IMR-90 (cell line): ENCODE results near the gene RTRAF. TPM values are rescaled to one million over a fixed set of nuclear protein-coding genes. Genes with fewer than 3 reads are reported as not detected.

Experiments used
- ATAC-seq: fragments of 200-7000 bp; cut with Tn5 transposase; 2 replicates; pipeline ENCODE4 v1.9.1; 2020; ENCODE audit warnings: low read depth, mild to moderate bottlenecking, moderate library complexity
- BruUV-seq: library from RNA; stranded (reverse); fragments of 400-500 nt; replicated peaks from 2 replicates; lab custom pipeline; 2021; lab: Mats Ljungman, UMichigan
- CTCF ChIA-PET: fragments of 300-600 bp; formaldehyde crosslinking; extraction: SDS; loops from one replicate; lab custom pipeline; 2021; ENCODE audit warnings: antibody characterized with exemption; lab: Yijun Ruan, JAX
- POLR2A ChIA-PET: fragments of 300-600 bp; sonication (Branson Sonifier 250); formaldehyde crosslinking; loops from one replicate; lab custom pipeline; 2022; ENCODE audit warnings: antibody characterized with exemption; ENCODE audit not compliant: unreplicated experiment; lab: Charles Lee
- DNase-seq: peaks from one replicate; pipeline ENCODE4 v3.0.0; 2013
- H2AFZ ChIP-seq: replicated peaks from 2 replicates; pipeline ENCODE3; 2013; ENCODE audit warnings: low read length, mild to moderate bottlenecking; ENCODE audit not compliant: poor library complexity
- H2AK5ac ChIP-seq: 2 replicates; pipeline ENCODE4 v1.6.1; 2013; ENCODE audit warnings: low read depth, low read length, inconsistent platforms
- H2AK9ac ChIP-seq: replicated peaks from 2 replicates; pipeline ENCODE3; 2013; ENCODE audit warnings: mild to moderate bottlenecking, low read depth, low read length, moderate library complexity; ENCODE audit not compliant: poor library complexity
- H2BK120ac ChIP-seq: 2 replicates; pipeline ENCODE4 v1.6.1; 2013; ENCODE audit warnings: low read depth, low read length, inconsistent platforms
- H2BK15ac ChIP-seq: 3 replicates; pipeline ENCODE4 v1.6.1; 2013; ENCODE audit warnings: low read depth, low read length, inconsistent platforms
- H2BK20ac ChIP-seq: 2 replicates; pipeline ENCODE4 v1.6.1; 2013; ENCODE audit warnings: low read depth, mild to moderate bottlenecking, inconsistent platforms, low read length, moderate library complexity
- H2BK5ac ChIP-seq: 2 replicates; pipeline ENCODE4 v1.6.1; 2013; ENCODE audit warnings: mild to moderate bottlenecking, low read depth, low read length, inconsistent platforms; ENCODE audit not compliant: poor library complexity, severe bottlenecking
- H3K14ac ChIP-seq: replicated peaks from 2 replicates; pipeline ENCODE4 v1.6.1; 2013; ENCODE audit warnings: low read depth, low read length, inconsistent platforms
- H3K18ac ChIP-seq: 2 replicates; pipeline ENCODE4 v1.6.1; 2013; ENCODE audit warnings: low read depth, low read length, control low read depth
- H3K23ac ChIP-seq: 2 replicates; pipeline ENCODE4 v1.6.1; 2013; ENCODE audit warnings: low read depth, low read length, inconsistent platforms
- H3K27ac ChIP-seq: 2 replicates; pipeline ENCODE4 v1.5.1; 2013; ENCODE audit warnings: mild to moderate bottlenecking, control low read depth, low read length; ENCODE audit not compliant: insufficient read depth
- H3K27me3 ChIP-seq: 2 replicates; pipeline ENCODE4 v1.6.1; 2013; ENCODE audit warnings: low read length; ENCODE audit not compliant: control insufficient read depth, insufficient read depth
- H3K36me3 ChIP-seq: 2 replicates; pipeline ENCODE4 v1.6.1; 2013; ENCODE audit warnings: low read length, mixed read lengths; ENCODE audit not compliant: control insufficient read depth, insufficient read depth
- H3K4ac ChIP-seq: 2 replicates; pipeline ENCODE4 v1.6.1; 2013; ENCODE audit warnings: low read depth, low read length, inconsistent platforms
- H3K4me1 ChIP-seq: 2 replicates; pipeline ENCODE4 v1.6.1; 2013; ENCODE audit warnings: low read length, mixed read lengths; ENCODE audit not compliant: control insufficient read depth, insufficient read depth
- H3K4me2 ChIP-seq: 2 replicates; pipeline ENCODE4 v1.6.1; 2013; ENCODE audit warnings: low read depth, mild to moderate bottlenecking, control low read depth, low read length, moderate library complexity
- H3K4me3 ChIP-seq: 2 replicates; pipeline ENCODE4 v1.5.1; 2013; ENCODE audit warnings: low read depth, mild to moderate bottlenecking, control low read depth, low read length, moderate library complexity; ENCODE audit not compliant: insufficient read depth
- H3K56ac ChIP-seq: 2 replicates; pipeline ENCODE4 v1.6.1; 2013; ENCODE audit warnings: low read length, inconsistent platforms; ENCODE audit not compliant: insufficient read depth; ENCODE audit errors: extremely low read depth
- H3K79me1 ChIP-seq, 2 experiments: 2 replicates each; pipeline ENCODE4 v1.6.1; 2013; ENCODE audit warnings: low read length in 2 of 2, inconsistent platforms in 1 of 2, low read depth in 1 of 2
- H3K9ac ChIP-seq: 2 replicates; pipeline ENCODE4 v1.6.1; 2013; ENCODE audit warnings: low read depth, low read length, control low read depth
- H3K9me1 ChIP-seq: 2 replicates; pipeline ENCODE4 v1.6.1; 2013; ENCODE audit warnings: low read length, inconsistent platforms; ENCODE audit not compliant: insufficient read depth
- H3K9me3 ChIP-seq: 2 replicates; pipeline ENCODE4 v1.6.1; 2013; ENCODE audit warnings: low read length; ENCODE audit not compliant: control insufficient read depth, insufficient read depth
- H4K20me1 ChIP-seq: 2 replicates; pipeline ENCODE4 v1.6.1; 2013; ENCODE audit warnings: low read length, inconsistent platforms; ENCODE audit not compliant: insufficient read depth
- H4K5ac ChIP-seq: 2 replicates; pipeline ENCODE4 v1.6.1; 2013; ENCODE audit warnings: mild to moderate bottlenecking, low read depth, low read length, control low read depth
- H4K8ac ChIP-seq, 2 experiments: 2 replicates each; pipeline ENCODE4 v1.6.1; 2013; ENCODE audit warnings: low read depth in 2 of 2, low read length in 2 of 2, control low read depth in 1 of 2, inconsistent platforms in 1 of 2
- H4K91ac ChIP-seq: 2 replicates; pipeline ENCODE4 v1.6.1; 2013; ENCODE audit warnings: low read depth, low read length, inconsistent platforms; ENCODE audit not compliant: insufficient read depth
- BHLHE40 ChIP-seq: fragments of 150-350 bp; IDR thresholded peaks from 2 replicates; pipeline ENCODE4 v1.6.1; 2016; ENCODE audit warnings: mild to moderate bottlenecking, low read depth, low read length
- CEBPB ChIP-seq: IDR thresholded peaks from 2 replicates; pipeline ENCODE4 v1.6.1; 2012; ENCODE audit warnings: low read depth, low read length, improper control_type of control experiment
- CHD1 ChIP-seq: IDR thresholded peaks from 2 replicates; pipeline ENCODE4 v1.6.1; 2012; ENCODE audit warnings: low read depth, low read length, improper control_type of control experiment
- CTCF ChIP-seq: conservative IDR thresholded peaks from 2 replicates; pipeline ENCODE4 v1.5.1; 2012; ENCODE audit warnings: mild to moderate bottlenecking, low read depth, low read length, improper control_type of control experiment
- ELK1 ChIP-seq: fragments of 150-350 bp; IDR thresholded peaks from 2 replicates; pipeline ENCODE4 v1.6.1; 2016; ENCODE audit warnings: low read depth, mild to moderate bottlenecking, low read length, moderate library complexity, borderline replicate concordance
- FOS ChIP-seq: fragments of 150-350 bp; IDR thresholded peaks from 2 replicates; pipeline ENCODE4 v1.6.1; 2016; ENCODE audit warnings: low read depth, low read length
- MAFK ChIP-seq: IDR thresholded peaks from 2 replicates; pipeline ENCODE4 v1.6.1; 2012; ENCODE audit warnings: low read depth, low read length, improper control_type of control experiment
- MAZ ChIP-seq: IDR thresholded peaks from 2 replicates; pipeline ENCODE4 v1.6.1; 2012; ENCODE audit warnings: low read depth, mild to moderate bottlenecking, low read length, improper control_type of control experiment, moderate library complexity, borderline replicate concordance
- MXI1 ChIP-seq: IDR thresholded peaks from 2 replicates; pipeline ENCODE4 v1.6.1; 2012; ENCODE audit warnings: low read depth, mild to moderate bottlenecking, low read length, moderate library complexity, borderline replicate concordance
- NFE2L2 ChIP-seq: fragments of 150-350 bp; IDR thresholded peaks from 2 replicates; pipeline ENCODE4 v1.6.1; 2016; ENCODE audit warnings: low read depth, mild to moderate bottlenecking, low read length
- POLR2A ChIP-seq: IDR thresholded peaks from 2 replicates; pipeline ENCODE4 v1.6.1; 2012; ENCODE audit warnings: mild to moderate bottlenecking, low read depth, low read length
- RAD21 ChIP-seq: IDR thresholded peaks from 2 replicates; pipeline ENCODE4 v1.6.1; 2012; ENCODE audit warnings: low read length, improper control_type of control experiment
- RCOR1 ChIP-seq: IDR thresholded peaks from 2 replicates; pipeline ENCODE4 v1.6.1; 2012; ENCODE audit warnings: mild to moderate bottlenecking, low read length, improper control_type of control experiment; ENCODE audit not compliant: insufficient replicate concordance
- RFX5 ChIP-seq: IDR thresholded peaks from 2 replicates; pipeline ENCODE4 v1.8.0; 2012; ENCODE audit warnings: low read depth, mild to moderate bottlenecking, low read length, moderate library complexity
- SMC3 ChIP-seq: fragments of 150-350 bp; IDR thresholded peaks from 2 replicates; pipeline ENCODE4 v1.6.1; 2016; ENCODE audit warnings: low read depth, mild to moderate bottlenecking, antibody characterized with exemption, low read length, moderate library complexity
- USF2 ChIP-seq: fragments of 150-350 bp; IDR thresholded peaks from 2 replicates; pipeline ENCODE4 v1.6.1; 2017; ENCODE audit warnings: mild to moderate bottlenecking, antibody characterized with exemption, low read length, low read depth
- WGBS, 2 experiments: methylation state at CpG; one replicate each; pipeline versions ENCODE4 v1.1.5 to v1.1.7; 2013; ENCODE audit warnings: missing lambda C conversion rate in 2 of 2; ENCODE audit not compliant: insufficient read length in 1 of 2; ENCODE audit errors: extremely low coverage in 2 of 2; 5-methylcytosine and 5-hydroxymethylcytosine counted together
- dilution Hi-C: fragments of 300-500 bp; cut with HindIII; formaldehyde crosslinking; loops from one replicate; pipeline ENCODE4 v1.14.3; 2018; ENCODE audit warnings: low sequenced_read_pairs; ENCODE audit not compliant: unreplicated experiment
- in situ Hi-C: fragments of 300-500 bp; cut with MboI; formaldehyde crosslinking; loops from 3 replicates; pipeline ENCODE4 v1.14.3; 2019; ENCODE audit warnings: low sequenced_read_pairs, inconsistent platforms, mixed read lengths
- intact Hi-C: fragments of 100-400 bp; cut with micrococcal nuclease; formaldehyde crosslinking; loops from 2 replicates; pipeline ENCODE4 v1.10.0; 2022
- polyA plus RNA-seq, 3 experiments: library from polyadenylated mRNA; depleted of rRNA; stranded (reverse); fragments of >200 nt; gene quantifications; 2 replicates each; pipeline ENCODE4 v1.2.3, GENCODE V29; 2012; ENCODE audit warnings: low replicate concordance in 1 of 3
- total RNA-seq: library from RNA; depleted of rRNA; stranded (reverse); fragments of >200 nt; gene quantifications from 2 replicates; pipeline ENCODE4 v1.2.3, GENCODE V29; 2012

Gene RTRAF
- total and polyA plus RNA-seq, 2 of the 4 experiments (the other 2 are of a cell fraction): 53.2 to 102 TPM

GRCh38 chr14:52005625-52006024 is 16.3 kb downstream of the RTRAF start:
- POLR2A ChIA-PET: no interaction called here

More at GRCh38 chr14:52005625-52006024, 16.3 kb downstream of the RTRAF start:
- Histone ChIP-seq H2AK5ac (no peak overlapping the region), H3K27me3 (no peaks in the 10 kb centered on the region), H3K14ac (no peak overlapping the region), H3K4me2 (no peak overlapping the region), H3K9me3 (no peaks in the 10 kb centered on the region), H2BK15ac (no peak overlapping the region), H4K8ac (no peak overlapping the region), H3K4me1 (no peaks in the 10 kb centered on the region), H3K27ac (no peak overlapping the region), H4K20me1 (0 out of 2 replicates have a peak, but pooled peaks cover 2% of the 10 kb centered on the region), H4K91ac (no peak overlapping the region), H3K18ac (no peak overlapping the region), H2BK20ac (no peak overlapping the region), H3K4me3 (no peak overlapping the region), H3K56ac (no peak overlapping the region), H3K9me1 (peaks cover 10% of the 10 kb centered on the region), H3K36me3 (peaks cover 57% of the 10 kb centered on the region), H3K23ac (no peak overlapping the region), H4K5ac (no peak overlapping the region), H3K9ac (no peak overlapping the region), H2AK9ac (no peak overlapping the region), H2AFZ (no peak overlapping the region), H2BK120ac (no peak overlapping the region), H3K79me1 (peaks cover 37 to 60% of the 10 kb centered on the region in 2 experiments), H2BK5ac (no peak overlapping the region), H3K4ac (no peak overlapping the region)
- intact Hi-C loops (no loop called here), dilution Hi-C loops (no loop called here), in situ Hi-C loops (loop anchor here (25.0 kb wide), 1 partner anchor 707 kb away; the partner anchor contains the start of gene PSMC6)
- TF ChIP-seq CEBPB: no peak
- TF ChIP-seq NFE2L2: no peak
- TF ChIP-seq RFX5: no peak
- TF ChIP-seq USF2: no peak
- TF ChIP-seq ELK1: no peak
- no peak for TF ChIP-seq MXI1
- no peak for TF ChIP-seq RAD21
- no peak for TF ChIP-seq MAZ
- no peak for TF ChIP-seq CTCF
- TF ChIP-seq SMC3: no peak
- TF ChIP-seq RCOR1: no peak
- TF ChIP-seq POLR2A: no peak
- TF ChIP-seq BHLHE40: no peak
- TF ChIP-seq CHD1: no peak
- no peak for TF ChIP-seq FOS
- no peak for TF ChIP-seq MAFK
- ATAC-seq (no peak), DNase-seq (no peak)
- WGBS, 2 experiments: no CpG with 5 or more reads among the region's 2 CpGs
- BruUV-seq: no TSS peak
- CTCF ChIA-PET: no interaction called here
